K562 (cell line): Measurements from ENCODE around the gene ELOVL7. TPM values are rescaled to one million over a fixed set of nuclear protein-coding genes. Genes with fewer than 3 reads are reported as not detected.
A peak's percentile ranks its signal among the peaks of the same experiment; 100 is the strongest.

Experiments
- ATAC-seq: fragments of 200-7000 bp; cut with Tn5 transposase; 3 replicates; pipeline ENCODE4 v1.9.1; 2020; ENCODE audit warnings: moderate library complexity
- BruUV-seq: library from RNA; stranded (reverse); fragments of 400-500 nt; replicated peaks from 2 replicates; lab custom pipeline; 2021; lab: Mats Ljungman, UMichigan
- CTCF ChIA-PET: fragments of 300-600 bp; formaldehyde crosslinking; extraction: SDS; loops from one replicate; lab custom pipeline; 2021; ENCODE audit warnings: low intra/inter-chr PET ratio; lab: Yijun Ruan, JAX
- POLR2A ChIA-PET: fragments of 300-600, 350-650 bp; sonication (Branson Sonifier 250); formaldehyde crosslinking; extraction: SDS; loops from one replicate; lab custom pipeline; 2021; ENCODE audit warnings: antibody characterized with exemption, inconsistent platforms; lab: Yijun Ruan, JAX
- DNase-seq, 4 experiments: peaks; one replicate each; pipeline versions ENCODE4 v3.0.0 to v3.0.0-alpha.2; 2011 to 2018; ENCODE audit warnings: low spot score in 3 of 4, mixed read lengths in 3 of 4; ENCODE audit errors: extremely low read depth in 1 of 4
- FAIRE-seq: peaks from 2 replicates; lab custom pipeline; 2011; peaks lifted over from hg19 to GRCh38; lab: Jason Lieb, UNC
- H2AFZ ChIP-seq: 2 replicates; pipeline ENCODE4 v1.6.0; 2011; ENCODE audit warnings: low read depth, low read length, control low read depth, inconsistent platforms
- H3K27ac ChIP-seq: fragments of 200-600 bp; 3 replicates; pipeline ENCODE4 v1.8.0; 2011; ENCODE audit warnings: low read depth, mild to moderate bottlenecking, control low read depth, inconsistent platforms, low read length, moderate library complexity, mixed read lengths; ENCODE audit errors: extremely low read depth
- H3K27me3 ChIP-seq, 2 experiments: fragments of 300-600 bp in 1 of 2; 2 replicates in 1 of 2; 3 replicates in 1 of 2; pipeline versions ENCODE4 v1.6.0 to v1.8.0; 2011; ENCODE audit warnings: inconsistent platforms in 2 of 2, low read length in 2 of 2, mild to moderate bottlenecking in 1 of 2, mixed read lengths in 1 of 2, moderate library complexity in 1 of 2; ENCODE audit not compliant: control insufficient read depth in 2 of 2, insufficient read depth in 2 of 2
- H3K36me3 ChIP-seq: fragments of 300-600 bp; 3 replicates; pipeline ENCODE4 v1.8.0; 2011; ENCODE audit warnings: mild to moderate bottlenecking, low read length, inconsistent platforms; ENCODE audit not compliant: control insufficient read depth, insufficient read depth
- H3K4me1 ChIP-seq, 2 experiments: fragments of 200-600 bp in 1 of 2; replicated peaks in 1 of 2; 2 replicates in 1 of 2; 3 replicates in 1 of 2; pipeline versions ENCODE4 v1.5.1 to v1.8.0; 2011; ENCODE audit warnings: inconsistent platforms in 2 of 2, low read length in 2 of 2, mild to moderate bottlenecking in 1 of 2, mixed read lengths in 1 of 2, moderate library complexity in 1 of 2; ENCODE audit not compliant: control insufficient read depth in 2 of 2, insufficient read depth in 2 of 2
- H3K4me2 ChIP-seq: 2 replicates; pipeline ENCODE4 v1.6.1; 2011; ENCODE audit warnings: low read length, control low read depth, inconsistent platforms, mixed read lengths; ENCODE audit not compliant: insufficient read depth
- H3K4me3 ChIP-seq: fragments of 200-600 bp; sonication (generic), shearing (Covaris generic); 2 replicates; pipeline ENCODE4 v1.5.1; 2016; ENCODE audit warnings: control low read depth, inconsistent platforms
- H3K79me2 ChIP-seq: fragments of 200-600 bp; 3 replicates; pipeline ENCODE4 v1.8.0; 2011; ENCODE audit warnings: low read length, inconsistent platforms; ENCODE audit not compliant: control insufficient read depth, insufficient read depth
- H3K9ac ChIP-seq, 2 experiments: 2 replicates each; pipeline versions ENCODE4 v1.6.0 to v1.6.1; 2011; ENCODE audit warnings: low read depth in 2 of 2, low read length in 2 of 2, control low read depth in 1 of 2, inconsistent platforms in 1 of 2, mild to moderate bottlenecking in 1 of 2, mixed read lengths in 1 of 2; ENCODE audit not compliant: insufficient read depth in 1 of 2
- H3K9me1 ChIP-seq: one replicate; pipeline ENCODE4 v1.6.0; 2011; ENCODE audit warnings: inconsistent platforms, mild to moderate bottlenecking, low read length, moderate library complexity; ENCODE audit not compliant: control insufficient read depth, insufficient read depth
- H3K9me3 ChIP-seq: replicated peaks from 2 replicates; pipeline ENCODE4 v1.5.1; 2011; ENCODE audit warnings: low read depth, low read length, inconsistent platforms; ENCODE audit not compliant: control insufficient read depth, insufficient read depth
- H4K20me1 ChIP-seq: replicated peaks from 2 replicates; pipeline ENCODE4 v1.6.1; 2011; ENCODE audit warnings: low read length, inconsistent platforms, mixed read lengths; ENCODE audit not compliant: control insufficient read depth, insufficient read depth
- BMI1 ChIP-seq: fragments of 150-350 bp; IDR thresholded peaks from 2 replicates; pipeline ENCODE4 v1.6.1; 2014; ENCODE audit warnings: low read length
- BRD4 ChIP-seq: fragments of 200-600 bp; sonication (generic); IDR thresholded peaks from 2 replicates; pipeline ENCODE4 v1.6.1; 2017; ENCODE audit warnings: inconsistent platforms
- EP400 ChIP-seq: fragments of 450-650 bp; IDR thresholded peaks from 2 replicates; pipeline ENCODE4 v1.6.1; 2017; ENCODE audit warnings: antibody characterized with exemption, mild to moderate bottlenecking, moderate library complexity
- HDAC1 ChIP-seq, 2 experiments: fragments of 450-650 bp; IDR thresholded peaks; 2 replicates each; pipeline ENCODE4 v1.6.1; 2016 to 2017; ENCODE audit warnings: inconsistent platforms in 1 of 2, mild to moderate bottlenecking in 1 of 2, moderate library complexity in 1 of 2
- HDAC8 ChIP-seq: fragments of 450-650 bp; IDR thresholded peaks from 2 replicates; pipeline ENCODE4 v1.6.1; 2016; ENCODE audit warnings: mild to moderate bottlenecking, missing genetic modification characterization, moderate library complexity, missing compliant biosample characterization
- JUNB ChIP-seq: fragments of 450-650 bp; formaldehyde crosslinking; conservative IDR thresholded peaks from 2 replicates; pipeline ENCODE4 v1.4.0; 2020; ENCODE audit warnings: mild to moderate bottlenecking
- NR4A1 ChIP-seq, 2 experiments: fragments of 250-450 bp in 1 of 2; fragments of 450-650 bp in 1 of 2; sonication (Bioruptor Pico) in 1 of 2; IDR thresholded peaks; 2 replicates each; pipeline versions ENCODE4 v1.4.0 to v1.6.1; 2016 to 2020; ENCODE audit warnings: mild to moderate bottlenecking in 2 of 2, missing compliant biosample characterization in 1 of 2, missing genetic modification characterization in 1 of 2, moderate library complexity in 1 of 2
- TCF3 ChIP-seq: sonication (generic); formaldehyde crosslinking; IDR thresholded peaks from 2 replicates; pipeline ENCODE4 v1.4.0; 2020; ENCODE audit warnings: mild to moderate bottlenecking, missing genetic modification reagents
- ZNF253 ChIP-seq: fragments of 250-450 bp; sonication (Bioruptor Pico); conservative IDR thresholded peaks from 2 replicates; pipeline ENCODE4 v1.6.1; 2021; ENCODE audit warnings: mild to moderate bottlenecking
- ZNF695 ChIP-seq: fragments of 450-650 bp; formaldehyde crosslinking; IDR thresholded peaks from 2 replicates; pipeline ENCODE4 v1.4.0; 2020; ENCODE audit warnings: mild to moderate bottlenecking, moderate library complexity
- WGBS: fragments of 100-300 bp; shearing (Covaris generic); methylation state at CpG from one replicate; pipeline ENCODE4 v1.1.6; 2016; ENCODE audit warnings: low coverage, mixed read lengths; ENCODE audit not compliant: insufficient coverage; ENCODE audit errors: missing lambda C conversion rate; 5-methylcytosine and 5-hydroxymethylcytosine counted together
- in situ Hi-C: fragments of 300-500 bp; cut with MboI; formaldehyde crosslinking; loops from 4 replicates; pipeline ENCODE4 v1.15.0; 2018; ENCODE audit warnings: inconsistent platforms, mixed read lengths
- intact Hi-C: fragments of 100-400 bp; cut with micrococcal nuclease; formaldehyde crosslinking; loops from 2 replicates; pipeline ENCODE4 v1.14.2; 2022
- polyA plus RNA-seq, 8 experiments: library from polyadenylated mRNA; depleted of rRNA in 4 of 8; stranded (reverse) in 5 of 8; unstranded in 3 of 8; fragments of >200 nt; fragmentation: Nextera tagmentation in 2 of 8; fragmentation: Illumina TruSeq in 1 of 8; extraction: Ambion mirVana in 2 of 8; extraction: Trizol in 1 of 8; gene quantifications; 2 replicates each; pipeline versions ENCODE4 v1.2.1 to v1.2.3, GENCODE V29; 2011 to 2014; ENCODE audit warnings: inconsistent platforms in 1 of 8, missing spikeins in 1 of 8
- total RNA-seq, 7 experiments: library from RNA; depleted of rRNA in 6 of 7; stranded (reverse); fragments of >200 nt in 6 of 7; fragmentation: Illumina TruSeq in 2 of 7; extraction: Trizol in 2 of 7; gene quantifications; 2 replicates each; pipeline versions ENCODE4 v1.2.1 to v1.2.3, GENCODE V29; 2011 to 2021; ENCODE audit warnings: low replicate concordance in 1 of 7
- TF ChIP-seq, protein P1 (sequence below): fragments of 250-450 bp; sonication (Bioruptor Pico); IDR thresholded peaks from 2 replicates; pipeline ENCODE4 v1.8.0; 2021; ENCODE audit warnings: moderate library complexity, mild to moderate bottlenecking, inconsistent platforms
- TF ChIP-seq, protein P2 (sequence below): conservative IDR thresholded peaks from 2 replicates; pipeline ENCODE4 v1.6.1; 2011; ENCODE audit warnings: low read depth, mild to moderate bottlenecking, low read length; ENCODE audit not compliant: control insufficient read depth

Gene ELOVL7
- total and polyA plus RNA-seq, 9 of the 15 experiments (the other 6 are each of a cell fraction or from before 2014, with no cell fraction given) = 4.5 to 12.3 (median 6.9) TPM

DNA sequence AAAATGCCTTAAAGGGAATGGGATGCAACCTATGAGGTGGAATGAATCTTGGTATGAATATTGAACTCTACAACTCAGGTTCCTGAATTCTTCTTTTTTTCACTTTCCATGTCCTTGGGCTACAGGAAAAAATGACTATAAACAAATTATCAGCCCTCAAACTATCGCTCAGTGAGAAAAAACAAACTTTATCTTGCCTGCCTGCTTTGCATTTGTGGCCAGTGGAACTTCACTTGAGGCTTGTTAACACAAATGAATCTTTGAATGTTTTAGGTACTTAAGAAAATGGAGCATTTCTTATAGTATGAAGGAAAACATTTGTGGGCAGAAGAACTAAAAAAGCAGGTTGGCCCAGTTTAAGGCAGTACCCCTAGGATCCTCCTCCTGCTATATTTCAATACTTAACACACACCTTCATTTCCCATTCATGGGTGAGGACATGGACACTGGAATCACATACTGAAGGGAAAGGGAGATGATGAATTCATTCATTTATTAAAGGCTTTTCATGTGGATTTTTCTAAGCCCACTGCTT, 34.1 kb downstream of the ELOVL7 start:
- no peak for ATAC-seq
- H3K9me3 ChIP-seq = no peaks in the 10 kb centered on the region
- H3K27ac ChIP-seq = no peak overlapping the region
- no peak overlapping the region for H3K4me2 ChIP-seq
- in situ Hi-C loops = no loop called here
- 7% methylated on average over 1 of the region's 1 CpG for WGBS
- H3K9me1 ChIP-seq = no peaks in the 10 kb centered on the region
- H3K79me2 ChIP-seq = no peaks in the 10 kb centered on the region
- intact Hi-C loops = no loop called here
- no peaks in the 10 kb centered on the region for H4K20me1 ChIP-seq
- BruUV-seq = no TSS peak
- CTCF ChIA-PET = no interaction called here
- no peak overlapping the region for H3K4me3 ChIP-seq
- no peak overlapping the region for H3K9ac ChIP-seq
- H3K27me3 ChIP-seq = no peaks in the 10 kb centered on the region; a peak in 1 of 5 replicates
- peak; percentile 59; the same call in 1 of the 2 replicates for TF ChIP-seq TCF3 (CRISPR knock-in tag)
- no peak for TF ChIP-seq JUNB
- TF ChIP-seq, all 486 proteins: peak for 1
- Histone ChIP-seq H3K36me3 (no peaks in the 10 kb centered on the region), H3K4me1 (0 out of 5 replicates have a peak, but pooled peaks cover 0 to 6% of the 10 kb centered on the region in 2 experiments), H2AFZ (no peak overlapping the region)
- POLR2A ChIA-PET = interaction anchor here (1.1 kb wide), 1 partner anchor 11 kb away, joined by 4 read pairs; no protein-coding TSS in a partner anchor
- DNase-seq (no peak), FAIRE-seq (peak; percentile 19)

DNA sequence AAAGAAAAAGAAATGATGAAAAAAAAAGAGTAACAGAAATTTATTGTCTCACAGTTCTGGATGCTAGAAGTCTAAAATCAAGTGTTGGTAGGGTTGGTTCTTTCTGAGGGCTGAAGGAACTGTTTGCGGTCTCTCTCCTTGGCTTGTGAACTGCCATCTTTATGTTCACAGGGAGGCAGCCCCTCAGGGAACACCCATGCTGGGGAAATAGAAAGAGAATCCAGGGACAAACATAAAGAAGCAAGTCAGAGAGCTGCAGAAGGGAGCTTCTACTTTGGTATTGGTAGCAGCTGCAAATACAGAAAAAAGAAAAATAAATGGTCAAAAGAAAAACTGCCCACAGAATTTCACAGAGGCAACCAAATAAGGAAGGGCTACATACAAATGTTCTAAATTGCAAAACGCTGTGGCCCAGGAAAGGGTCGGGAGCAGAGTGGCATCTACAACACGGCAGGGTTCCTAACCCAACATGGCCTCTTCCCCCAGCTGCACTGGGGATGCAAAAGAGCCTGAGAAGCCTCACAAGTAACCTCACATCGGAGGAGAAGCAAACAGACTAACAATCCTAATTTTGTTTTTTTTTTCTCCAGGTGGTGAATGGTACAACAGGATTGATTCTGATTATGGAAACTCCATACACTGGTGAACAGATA, 37.4 kb downstream of the ELOVL7 start:
- no peak for DNase-seq
- H3K9ac ChIP-seq = no peak overlapping the region
- intact Hi-C loops (no loop called here), in situ Hi-C loops (no loop called here)
- 2% methylated on average over 4 of the region's 5 CpGs for WGBS
- H3K36me3 ChIP-seq = no peaks in the 10 kb centered on the region
- TF ChIP-seq, protein P1, sequence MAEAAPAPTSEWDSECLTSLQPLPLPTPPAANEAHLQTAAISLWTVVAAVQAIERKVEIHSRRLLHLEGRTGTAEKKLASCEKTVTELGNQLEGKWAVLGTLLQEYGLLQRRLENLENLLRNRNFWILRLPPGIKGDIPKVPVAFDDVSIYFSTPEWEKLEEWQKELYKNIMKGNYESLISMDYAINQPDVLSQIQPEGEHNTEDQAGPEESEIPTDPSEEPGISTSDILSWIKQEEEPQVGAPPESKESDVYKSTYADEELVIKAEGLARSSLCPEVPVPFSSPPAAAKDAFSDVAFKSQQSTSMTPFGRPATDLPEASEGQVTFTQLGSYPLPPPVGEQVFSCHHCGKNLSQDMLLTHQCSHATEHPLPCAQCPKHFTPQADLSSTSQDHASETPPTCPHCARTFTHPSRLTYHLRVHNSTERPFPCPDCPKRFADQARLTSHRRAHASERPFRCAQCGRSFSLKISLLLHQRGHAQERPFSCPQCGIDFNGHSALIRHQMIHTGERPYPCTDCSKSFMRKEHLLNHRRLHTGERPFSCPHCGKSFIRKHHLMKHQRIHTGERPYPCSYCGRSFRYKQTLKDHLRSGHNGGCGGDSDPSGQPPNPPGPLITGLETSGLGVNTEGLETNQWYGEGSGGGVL = no peak
- TF ChIP-seq HDAC8 (tag) = no peak
- TF ChIP-seq BRD4 = no peak
- no peak for TF ChIP-seq NR4A1 (CRISPR knock-in tag; IDR thresholded peaks at IDR 0.05)
- TF ChIP-seq NR4A1 (tag; IDR thresholded peaks at IDR 0.05) = no peak
- TF ChIP-seq BMI1 = no peak
- TF ChIP-seq EP400 = no peak
- no peak for TF ChIP-seq ZNF695 (CRISPR knock-in tag)
- TF ChIP-seq, protein P2, sequence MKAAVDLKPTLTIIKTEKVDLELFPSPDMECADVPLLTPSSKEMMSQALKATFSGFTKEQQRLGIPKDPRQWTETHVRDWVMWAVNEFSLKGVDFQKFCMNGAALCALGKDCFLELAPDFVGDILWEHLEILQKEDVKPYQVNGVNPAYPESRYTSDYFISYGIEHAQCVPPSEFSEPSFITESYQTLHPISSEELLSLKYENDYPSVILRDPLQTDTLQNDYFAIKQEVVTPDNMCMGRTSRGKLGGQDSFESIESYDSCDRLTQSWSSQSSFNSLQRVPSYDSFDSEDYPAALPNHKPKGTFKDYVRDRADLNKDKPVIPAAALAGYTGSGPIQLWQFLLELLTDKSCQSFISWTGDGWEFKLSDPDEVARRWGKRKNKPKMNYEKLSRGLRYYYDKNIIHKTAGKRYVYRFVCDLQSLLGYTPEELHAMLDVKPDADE = no peak
- TF ChIP-seq HDAC1 (IDR thresholded peaks at IDR 0.05) = no peak
- no peak for TF ChIP-seq ZNF253 (CRISPR knock-in tag)
- H3K4me3 ChIP-seq = no peak overlapping the region
- no peaks in the 10 kb centered on the region for H3K79me2 ChIP-seq
- peaks cover 0 to 13% of the 10 kb centered on the region in 2 experiments; a peak in 1 of 5 replicates for H3K4me1 ChIP-seq
- ChIA-PET POLR2A (no interaction called here), CTCF (no interaction called here)
- no peaks in the 10 kb centered on the region for H3K9me1 ChIP-seq
- no peak for FAIRE-seq
- no peak overlapping the region for H3K4me2 ChIP-seq
- H2AFZ ChIP-seq = no peak overlapping the region
- no peaks in the 10 kb centered on the region for H3K27me3 ChIP-seq
- H3K9me3 ChIP-seq = no peaks in the 10 kb centered on the region
- no peak for ATAC-seq
- no TSS peak for BruUV-seq
- H4K20me1 ChIP-seq = no peaks in the 10 kb centered on the region
- H3K27ac ChIP-seq = no peak overlapping the region
